Measurements from ENCODE around the gene TLE2.
"Not testable (repeated sequence)": the region's sequence is repeated elsewhere in the genome, so short reads cannot be mapped to it uniquely, and the experiment has no call there.

TLE2 gene

DNA sequence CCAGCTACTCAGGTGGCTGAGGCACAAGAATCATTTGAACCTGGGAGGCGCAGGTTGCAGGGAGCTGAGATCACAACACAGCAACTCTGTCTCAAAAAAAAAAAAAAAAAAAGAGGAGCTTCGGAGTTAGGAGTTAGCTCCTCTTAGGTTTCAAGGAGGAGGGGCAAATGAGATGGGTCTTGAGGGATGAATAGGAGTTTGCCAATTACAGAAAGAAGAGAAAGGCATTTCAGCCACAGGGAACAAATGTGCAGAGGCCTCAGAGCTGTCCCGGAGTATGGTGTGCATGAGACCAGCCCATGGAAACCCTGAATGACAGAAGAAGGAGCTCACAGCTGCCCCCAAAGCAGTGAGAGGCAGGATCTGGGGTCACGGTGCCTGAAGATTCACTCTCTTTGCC, 24.6 kb downstream of the TLE2 start:
- no peaks in the 10 kb centered on the region for H3K9me3 ChIP-seq (ENCODE audit: control insufficient read depth, insufficient read depth, low read length)
- H3K4me1 ChIP-seq (ENCODE audit: insufficient read depth, low read length) = no peaks in the 10 kb centered on the region; the same call in 1 of the 2 replicates
- no peaks in the 10 kb centered on the region for H3K36me3 ChIP-seq (ENCODE audit: insufficient read depth, low read length)
- H3K9ac ChIP-seq (ENCODE audit: low read depth, low read length) = no peak overlapping the region

DNA sequence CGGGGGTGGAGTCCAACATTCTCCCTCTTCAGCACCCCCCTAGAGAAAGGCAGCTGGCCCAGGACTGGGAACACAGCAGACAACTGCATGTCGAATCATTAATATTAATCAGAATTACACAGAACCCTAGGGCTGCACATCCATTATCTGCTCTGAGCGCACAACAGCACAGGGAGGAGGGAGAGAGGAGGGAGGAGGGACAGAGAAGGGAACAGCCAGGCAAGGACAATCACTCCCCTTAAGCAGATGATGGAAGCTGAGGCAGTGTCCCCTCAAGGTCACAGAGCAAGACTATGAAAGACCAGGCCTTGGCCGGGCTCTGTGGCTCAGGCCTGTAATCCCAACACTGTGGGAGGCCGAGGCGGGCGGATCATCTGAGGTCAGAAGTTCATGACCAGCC, 26.0 kb downstream of the TLE2 start:
- no peaks in the 10 kb centered on the region for H3K36me3 ChIP-seq (ENCODE audit: insufficient read depth, low read length)
- no peaks in the 10 kb centered on the region; the same call in 1 of the 2 replicates for H3K4me1 ChIP-seq (ENCODE audit: insufficient read depth, low read length)
- no peaks in the 10 kb centered on the region for H3K9me3 ChIP-seq (ENCODE audit: control insufficient read depth, insufficient read depth, low read length)
- no peak overlapping the region for H3K9ac ChIP-seq (ENCODE audit: low read depth, low read length)

DNA sequence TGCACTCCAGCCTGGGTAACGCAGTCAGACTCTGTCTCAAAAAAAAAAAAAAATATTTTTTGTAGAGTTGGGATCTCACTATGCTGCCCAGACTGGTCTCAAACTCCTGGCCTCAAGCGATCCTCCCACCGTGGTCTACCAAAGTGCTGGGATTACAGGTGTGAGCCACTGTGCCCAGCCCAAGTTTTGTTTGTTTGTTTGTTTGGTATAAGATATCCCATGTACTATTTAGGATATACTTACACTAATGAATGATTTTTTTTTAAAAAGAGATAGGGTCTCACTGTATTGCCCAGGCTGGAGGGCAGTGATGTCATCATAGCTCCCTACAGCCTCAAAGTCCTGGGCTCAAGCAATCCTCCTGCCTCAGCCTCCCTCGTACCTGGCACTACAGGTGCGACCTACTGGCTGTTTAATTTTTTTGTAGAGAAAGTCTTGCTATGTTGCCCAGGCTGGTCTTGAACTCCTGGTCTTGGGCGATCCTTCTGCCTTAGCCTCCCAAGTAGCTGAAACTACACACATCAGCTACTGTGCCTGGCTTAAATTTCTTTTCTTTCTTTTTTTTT, 27.8 kb downstream of the TLE2 start:
- Histone ChIP-seq H3K4me1 (ENCODE audit: insufficient read depth, low read length) (no peaks in the 10 kb centered on the region; the same call in 1 of the 2 replicates), H3K36me3 (ENCODE audit: insufficient read depth, low read length) (no peaks in the 10 kb centered on the region), H3K9me3 (ENCODE audit: control insufficient read depth, insufficient read depth, low read length) (no peaks in the 10 kb centered on the region), H3K9ac (ENCODE audit: low read depth, low read length) (no peak overlapping the region)

DNA sequence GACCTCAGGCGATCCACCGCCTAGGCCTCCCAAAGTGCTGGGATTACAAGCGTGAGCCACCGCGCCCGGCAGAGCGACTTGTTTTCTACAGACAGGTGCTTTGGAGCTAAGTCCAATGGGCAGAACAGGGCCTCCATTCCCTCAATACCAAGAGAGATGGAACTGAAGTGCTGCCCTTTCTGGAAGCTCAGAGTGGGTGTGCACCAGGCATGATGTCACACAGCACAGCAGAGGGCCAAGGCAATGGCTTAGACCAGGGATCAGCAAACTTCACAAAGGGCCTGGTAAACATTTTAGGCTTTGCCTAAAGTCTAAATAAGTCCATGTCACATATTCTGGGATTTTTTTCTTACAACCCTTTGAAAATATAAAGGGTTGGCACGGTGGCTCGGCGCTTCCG, 30.4 kb downstream of the TLE2 start:
- H3K4me1 ChIP-seq (ENCODE audit: insufficient read depth, low read length) = no peaks in the 10 kb centered on the region
- H3K9me3 ChIP-seq (ENCODE audit: control insufficient read depth, insufficient read depth, low read length) = no peaks in the 10 kb centered on the region
- no peaks in the 10 kb centered on the region for H3K36me3 ChIP-seq (ENCODE audit: insufficient read depth, low read length)
- H3K9ac ChIP-seq (ENCODE audit: low read depth, low read length) = no peak overlapping the region

DNA sequence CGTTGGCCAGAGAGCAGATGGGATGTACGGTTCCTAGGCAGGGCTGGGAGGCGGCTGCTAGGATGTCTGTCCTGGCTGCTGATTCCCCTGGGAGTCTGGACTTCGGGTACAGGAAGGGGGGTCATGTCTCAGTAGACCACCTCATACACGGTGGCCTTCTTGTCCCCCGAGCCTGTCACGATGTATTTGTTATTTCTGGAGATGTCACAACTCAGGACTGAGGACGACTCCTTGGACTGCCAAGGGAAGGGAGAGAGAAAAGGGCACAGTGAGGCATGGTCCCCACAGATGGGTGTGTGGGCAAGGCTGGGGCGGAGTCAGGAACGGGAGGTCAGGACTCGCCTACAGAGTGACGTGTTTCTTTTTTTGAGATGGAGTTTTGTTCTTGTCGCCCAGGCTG, 31.4 kb downstream of the TLE2 start:
- no peaks in the 10 kb centered on the region for H3K9me3 ChIP-seq (ENCODE audit: control insufficient read depth, insufficient read depth, low read length)
- no peak overlapping the region for H3K9ac ChIP-seq (ENCODE audit: low read depth, low read length)

DNA sequence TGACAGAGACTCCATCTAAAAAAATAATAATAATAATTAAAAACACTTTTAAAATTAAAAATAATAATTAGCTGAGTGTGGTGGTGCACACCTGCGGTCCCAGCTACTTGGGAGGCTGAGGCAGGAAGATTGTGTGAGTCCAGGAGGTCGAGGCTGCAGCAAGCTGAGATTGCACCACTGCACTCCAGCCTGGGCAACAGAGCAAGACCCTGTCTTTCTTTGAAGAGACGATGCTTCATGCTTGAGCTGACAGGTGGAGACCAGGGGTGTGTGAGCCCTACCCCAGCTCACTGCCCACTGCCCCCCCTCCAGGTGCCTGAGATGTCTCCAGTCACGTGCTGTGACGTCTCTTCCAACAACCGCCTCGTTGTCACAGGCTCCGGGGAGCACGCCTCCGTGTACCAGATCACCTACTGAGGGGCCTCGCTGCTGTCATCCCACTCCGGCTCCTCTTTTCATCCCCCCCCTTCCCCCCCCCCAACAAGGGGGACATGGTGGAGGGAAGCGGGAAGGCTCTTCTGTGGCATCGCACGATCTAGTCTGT, 34.4 kb downstream of the TLE2 start:
- no peak overlapping the region for H3K9ac ChIP-seq (ENCODE audit: low read depth, low read length)
- H3K9me3 ChIP-seq (ENCODE audit: control insufficient read depth, insufficient read depth, low read length) = no peaks in the 10 kb centered on the region
- no peaks in the 10 kb centered on the region for H3K36me3 ChIP-seq (ENCODE audit: insufficient read depth, low read length)
- H3K4me1 ChIP-seq (ENCODE audit: insufficient read depth, low read length) = no peaks in the 10 kb centered on the region

More for the DNA sequence above, 31.4 kb downstream of the TLE2 start:
- Histone ChIP-seq H3K36me3 (ENCODE audit: insufficient read depth, low read length) (no peaks in the 10 kb centered on the region), H3K4me1 (ENCODE audit: insufficient read depth, low read length) (no peaks in the 10 kb centered on the region)

DNA sequence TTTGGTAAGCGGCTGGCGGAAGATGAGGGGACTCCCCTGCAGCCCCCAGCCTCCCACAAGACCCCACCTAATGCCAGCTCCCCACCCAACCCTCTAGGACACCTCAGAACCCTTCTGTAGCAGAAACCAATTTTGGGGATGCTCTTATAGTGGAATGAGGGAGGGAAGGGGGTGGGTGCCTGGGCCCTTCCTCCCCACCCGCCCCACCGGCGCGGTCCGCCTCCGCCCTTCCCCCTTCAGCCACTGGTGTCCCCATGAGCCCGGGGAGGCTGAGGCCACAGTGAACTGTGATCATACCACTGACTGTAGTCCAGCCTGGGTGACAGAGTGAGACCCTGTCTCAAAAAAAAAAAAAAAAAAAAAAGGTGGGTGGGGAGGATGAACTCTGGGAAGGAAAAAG, 35.5 kb downstream of the TLE2 start:
- H3K4me1 ChIP-seq (ENCODE audit: insufficient read depth, low read length) = no peaks in the 10 kb centered on the region
- H3K9me3 ChIP-seq (ENCODE audit: control insufficient read depth, insufficient read depth, low read length) = no peaks in the 10 kb centered on the region
- no peak overlapping the region for H3K9ac ChIP-seq (ENCODE audit: low read depth, low read length)
- H3K36me3 ChIP-seq (ENCODE audit: insufficient read depth, low read length) = no peaks in the 10 kb centered on the region

DNA sequence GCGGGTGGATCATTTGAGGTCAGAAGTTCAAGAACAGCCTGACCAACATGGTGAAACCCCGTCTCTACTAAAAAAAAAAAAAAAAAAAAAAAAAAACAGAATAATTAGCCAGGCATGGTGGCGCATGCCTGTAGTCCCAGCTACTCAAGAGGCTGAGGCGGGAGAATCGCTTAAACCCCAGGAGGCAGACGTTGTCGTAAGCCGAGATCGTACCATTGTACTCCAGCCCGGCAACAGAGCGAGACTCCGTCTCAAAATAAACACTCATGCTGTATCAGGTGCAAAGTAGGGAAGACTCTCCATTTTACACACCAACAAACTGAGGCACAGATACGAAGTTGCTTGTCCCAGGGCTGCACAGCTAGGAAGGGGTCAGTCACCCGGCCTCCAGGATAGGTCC, 36.1 kb downstream of the TLE2 start:
- Histone ChIP-seq H3K9me3 (ENCODE audit: control insufficient read depth, insufficient read depth, low read length) (no peaks in the 10 kb centered on the region), H3K36me3 (ENCODE audit: insufficient read depth, low read length) (no peaks in the 10 kb centered on the region), H3K9ac (ENCODE audit: low read depth, low read length) (no peak overlapping the region), H3K4me1 (ENCODE audit: insufficient read depth, low read length) (peaks cover under 1% of the 10 kb centered on the region; the same call in 1 of the 2 replicates)

DNA sequence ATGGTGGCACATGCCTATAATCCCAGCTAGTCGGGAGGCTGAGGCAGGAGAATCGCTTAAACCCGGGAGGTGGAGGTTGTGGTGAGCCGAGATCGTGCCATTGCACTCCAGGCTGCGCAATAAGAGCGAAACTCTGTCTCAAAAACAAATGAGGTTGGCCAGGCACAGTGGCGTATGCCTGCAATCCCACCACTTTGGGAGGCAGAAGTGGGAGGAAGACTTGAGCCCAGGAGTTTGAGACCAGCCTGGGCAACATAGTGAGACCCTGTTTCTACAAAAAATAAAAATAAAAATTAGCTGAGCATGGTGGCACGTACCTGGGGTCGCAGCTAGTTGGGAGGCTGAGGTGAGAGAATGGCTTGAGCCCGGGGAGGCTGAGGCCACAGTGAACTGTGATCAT, 36.7 kb downstream of the TLE2 start:
- H3K9ac ChIP-seq (ENCODE audit: low read depth, low read length); H3K9me3 ChIP-seq (ENCODE audit: control insufficient read depth, insufficient read depth, low read length); H3K4me1 ChIP-seq (ENCODE audit: insufficient read depth, low read length); H3K36me3 ChIP-seq (ENCODE audit: insufficient read depth, low read length): not testable (repeated sequence)

DNA sequence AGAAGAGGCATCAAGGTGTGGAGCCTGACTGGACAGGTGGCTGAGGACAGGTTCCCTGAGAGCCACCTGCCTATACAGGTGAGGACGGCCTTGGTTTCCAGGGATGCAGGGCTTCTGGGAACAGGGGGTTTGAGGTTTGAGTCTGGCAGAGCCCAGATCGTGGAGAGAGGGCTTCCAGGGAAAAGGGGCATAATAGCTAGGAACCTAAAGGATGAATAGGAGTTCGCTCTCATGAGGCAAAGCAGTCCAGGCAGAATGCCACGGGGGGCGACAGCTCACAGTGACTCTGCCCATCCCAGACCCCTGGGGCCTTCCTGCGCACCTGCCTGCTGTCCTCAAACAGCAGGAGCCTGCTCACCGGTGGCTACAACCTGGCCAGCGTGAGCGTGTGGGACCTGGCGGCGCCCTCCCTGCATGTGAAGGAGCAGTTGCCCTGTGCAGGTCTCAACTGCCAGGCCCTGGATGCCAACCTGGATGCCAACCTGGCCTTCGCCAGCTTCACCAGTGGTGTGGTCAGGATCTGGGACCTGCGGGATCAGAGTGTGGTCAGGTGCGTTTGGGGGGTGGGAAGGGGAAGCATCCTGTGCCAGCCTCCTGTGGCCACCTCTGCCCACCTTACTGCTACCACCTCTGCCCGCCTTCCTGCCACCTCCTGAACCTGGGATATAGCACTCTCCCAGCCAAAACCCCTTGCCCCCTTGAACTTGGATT, 39.7 kb downstream of the TLE2 start:
- H3K9me3 ChIP-seq (ENCODE audit: control insufficient read depth, insufficient read depth, low read length) = no peaks in the 10 kb centered on the region
- peaks cover 13% of the 10 kb centered on the region; the same call in 1 of the 2 replicates for H3K4me1 ChIP-seq (ENCODE audit: insufficient read depth, low read length)
- H3K9ac ChIP-seq (ENCODE audit: low read depth, low read length) = no peak overlapping the region
- H3K36me3 ChIP-seq (ENCODE audit: insufficient read depth, low read length) = no peaks in the 10 kb centered on the region

DNA sequence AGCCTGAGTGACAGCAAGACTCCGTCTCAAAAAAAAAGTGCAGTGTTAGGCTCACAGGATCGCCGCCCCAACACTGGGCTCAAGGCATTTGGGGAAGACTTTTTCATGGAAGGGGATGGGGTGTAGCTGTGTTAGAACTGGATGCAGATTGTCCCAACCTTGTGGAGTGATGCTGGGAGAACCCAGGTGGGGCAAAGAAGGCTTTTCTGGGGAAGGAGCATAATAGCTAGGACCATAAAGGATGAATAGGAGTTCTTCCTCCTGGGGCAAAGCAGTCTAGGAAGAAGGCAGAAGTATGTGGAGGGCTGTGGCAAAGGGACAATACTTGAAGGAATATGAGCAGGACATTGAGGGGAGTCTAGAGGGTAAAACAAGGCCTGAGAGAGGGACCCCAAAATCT, 40.5 kb downstream of the TLE2 start:
- Histone ChIP-seq H3K4me1 (ENCODE audit: insufficient read depth, low read length) (peaks cover 16% of the 10 kb centered on the region), H3K9me3 (ENCODE audit: control insufficient read depth, insufficient read depth, low read length) (no peaks in the 10 kb centered on the region), H3K9ac (ENCODE audit: low read depth, low read length) (no peak overlapping the region), H3K36me3 (ENCODE audit: insufficient read depth, low read length) (no peaks in the 10 kb centered on the region)

DNA sequence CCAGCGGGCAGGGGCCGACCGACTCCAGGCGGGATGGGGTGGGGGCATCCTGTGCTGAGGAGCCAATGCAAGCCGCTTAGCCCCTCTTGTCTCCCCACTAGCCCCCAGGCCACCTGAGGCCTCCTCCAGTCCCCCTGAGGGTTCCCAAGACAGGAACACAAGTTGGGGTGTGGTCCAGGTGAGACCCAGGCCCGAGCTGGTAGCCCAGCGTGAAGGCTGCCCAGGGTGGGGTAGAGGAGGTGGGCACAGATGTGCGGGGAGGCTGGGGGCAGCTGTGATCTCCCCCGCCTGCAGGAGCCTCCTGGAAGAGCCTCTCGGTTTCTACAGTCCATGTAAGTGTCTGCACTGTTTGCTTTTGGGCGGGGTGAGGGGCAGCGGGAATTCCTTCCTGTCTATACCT, 41.3 kb downstream of the TLE2 start:
- H3K9me3 ChIP-seq (ENCODE audit: control insufficient read depth, insufficient read depth, low read length) = no peaks in the 10 kb centered on the region
- H3K36me3 ChIP-seq (ENCODE audit: insufficient read depth, low read length) = no peaks in the 10 kb centered on the region
- H3K4me1 ChIP-seq (ENCODE audit: insufficient read depth, low read length) = peaks cover 24% of the 10 kb centered on the region
- H3K9ac ChIP-seq (ENCODE audit: low read depth, low read length) = no peak overlapping the region

DNA sequence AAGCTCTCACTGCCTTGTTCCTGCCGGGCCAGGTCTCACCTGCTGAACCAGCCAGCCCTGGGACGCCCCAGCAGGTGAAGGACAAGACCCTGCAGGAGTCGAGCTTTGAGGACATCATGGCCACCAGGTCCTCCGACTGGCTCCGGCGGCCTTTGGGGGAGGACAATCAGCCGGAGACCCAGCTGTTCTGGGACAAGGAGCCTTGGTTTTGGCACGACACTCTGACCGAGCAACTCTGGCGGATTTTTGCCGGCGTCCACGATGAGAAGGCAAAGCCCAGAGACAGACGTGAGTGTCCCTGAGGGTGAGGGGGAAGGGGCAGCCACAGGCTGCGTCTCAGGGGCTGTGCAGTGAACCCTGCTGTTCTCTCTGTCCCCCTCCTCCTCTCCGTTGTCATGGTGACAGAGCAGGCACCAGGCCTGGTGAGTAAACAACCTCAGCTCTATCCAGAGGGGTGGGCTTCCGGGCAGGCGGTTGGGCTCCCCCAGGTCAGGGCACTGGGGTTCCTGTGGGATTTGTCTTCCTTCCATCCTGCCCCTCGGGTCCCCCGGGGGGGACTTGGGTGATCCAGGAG, 42.0 kb downstream of the TLE2 start:
- no peaks in the 10 kb centered on the region for H3K9me3 ChIP-seq (ENCODE audit: control insufficient read depth, insufficient read depth, low read length)
- H3K4me1 ChIP-seq (ENCODE audit: insufficient read depth, low read length) = peaks cover 28% of the 10 kb centered on the region
- H3K36me3 ChIP-seq (ENCODE audit: insufficient read depth, low read length) = no peaks in the 10 kb centered on the region
- H3K9ac ChIP-seq (ENCODE audit: low read depth, low read length) = peak overlapping the region; percentile 15; the same call in 1 of the 2 replicates

DNA sequence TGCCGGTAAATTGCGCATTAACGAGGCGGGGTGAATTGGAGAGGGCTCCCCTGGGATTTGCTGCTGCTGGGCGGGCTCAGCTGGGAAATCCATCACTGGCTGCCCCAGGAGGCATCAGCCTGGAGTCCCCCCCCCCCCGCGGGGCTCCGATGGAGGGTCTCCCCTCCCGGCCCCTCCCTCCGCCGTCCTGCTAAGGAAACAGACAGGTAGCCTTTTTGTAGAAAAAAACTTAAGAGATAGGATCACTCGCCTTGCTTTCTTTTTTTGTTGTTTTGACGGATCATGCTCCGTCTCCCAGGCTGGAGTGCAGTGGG, 44.9 kb downstream of the TLE2 start:
- Histone ChIP-seq H3K36me3 (ENCODE audit: insufficient read depth, low read length) (no peaks in the 10 kb centered on the region), H3K9me3 (ENCODE audit: control insufficient read depth, insufficient read depth, low read length) (no peaks in the 10 kb centered on the region), H3K9ac (ENCODE audit: low read depth, low read length) (peak overlapping the region; percentile 35; the same call in 1 of the 2 replicates), H3K4me1 (ENCODE audit: insufficient read depth, low read length) (peaks cover 28% of the 10 kb centered on the region)
